WI38 (cell line): ENCODE measurements around the gene DHCR7.

Source experiments
- H3K4me3 ChIP-seq: 2 replicates; pipeline ENCODE4 v1.5.1; 2011; ENCODE audit warnings: low read depth, mild to moderate bottlenecking, control low read depth, low read length
- CTCF ChIP-seq: IDR thresholded peaks from 2 replicates; pipeline ENCODE4 v1.5.1; 2012; ENCODE audit warnings: low read depth, mild to moderate bottlenecking, control low read depth, low read length

DHCR7 gene

GRCh38 chr11:71451596-71452198 is 3.5 kb upstream of the DHCR7 start:
- H3K4me3 ChIP-seq, result no peak overlapping the region
- no peak for TF ChIP-seq CTCF

GRCh38 chr11:71450939-71451338 is 2.7 kb upstream of the DHCR7 start:
- no peak overlapping the region for H3K4me3 ChIP-seq
- no peak for TF ChIP-seq CTCF

GRCh38 chr11:71450507-71450906 is 2.3 kb upstream of the DHCR7 start:
- TF ChIP-seq CTCF, result no peak
- H3K4me3 ChIP-seq, result no peak overlapping the region

GRCh38 chr11:71449596-71449995 is 1.4 kb upstream of the DHCR7 start:
- TF ChIP-seq CTCF, result no peak
- H3K4me3 ChIP-seq, result peak overlapping the region; percentile 71

GRCh38 chr11:71447791-71448256 is 369 bp downstream of the DHCR7 start:
- TF ChIP-seq CTCF, result no peak
- peak overlapping the region; percentile 71 for H3K4me3 ChIP-seq

- TF ChIP-seq CTCF, result no peak
- H3K4me3 ChIP-seq, result peak overlapping the region; percentile 71
These were observed 1.1 kb downstream of the DHCR7 start for GRCh38 chr11:71446942-71447688.

- no peak overlapping the region for H3K4me3 ChIP-seq
- no peak for TF ChIP-seq CTCF
These were observed 2.0 kb downstream of the DHCR7 start for GRCh38 chr11:71446150-71446549.
